HepG2 (cell line): ENCODE measurements around the gene PML. TPM values are rescaled to one million over a fixed set of nuclear protein-coding genes. Genes with fewer than 3 reads are reported as not detected.
"Not testable (repeated sequence)": the region's sequence is repeated elsewhere in the genome, so short reads cannot be mapped to it uniquely, and the experiment has no call there.

Experiments used
- ATAC-seq: fragments of 200-7000 bp; cut with Tn5 transposase; 3 replicates; pipeline ENCODE4 v1.9.1; 2020; ENCODE audit warnings: mild to moderate bottlenecking, moderate library complexity
- BruUV-seq: library from RNA; stranded (reverse); fragments of 400-500 nt; replicated peaks from 2 replicates; lab custom pipeline; 2021; lab: Mats Ljungman, UMichigan
- CTCF ChIA-PET: fragments of 300-600 bp; formaldehyde crosslinking; extraction: SDS; loops from one replicate; lab custom pipeline; 2021; ENCODE audit warnings: low total read pairs, inconsistent platforms, low intra/inter-chr PET ratio; lab: Yijun Ruan, JAX
- POLR2A ChIA-PET: fragments of 350-600 bp; sonication (Branson Sonifier 250); formaldehyde crosslinking; loops from one replicate; lab custom pipeline; 2020; ENCODE audit warnings: antibody characterized with exemption, inconsistent platforms; lab: Yijun Ruan, JAX
- DNase-seq: peaks from one replicate; pipeline ENCODE4 v3.0.0-alpha.2; 2015; ENCODE audit warnings: low spot score
- FAIRE-seq: peaks from 3 replicates; lab custom pipeline; 2011; peaks lifted over from hg19 to GRCh38; lab: Jason Lieb, UNC
- H2AFZ ChIP-seq: one replicate; pipeline ENCODE4 v1.6.1; 2011; ENCODE audit warnings: low read length, inconsistent platforms
- H3K27ac ChIP-seq: fragments of 300-600 bp; 3 replicates; pipeline ENCODE4 v1.8.0; 2011; ENCODE audit warnings: mixed run types, mild to moderate bottlenecking, mixed read lengths, low read length, inconsistent platforms; ENCODE audit not compliant: insufficient read depth; ENCODE audit errors: extremely low read length
- H3K27me3 ChIP-seq, 2 experiments: fragments of 200-600 bp in 1 of 2; 2 replicates in 1 of 2; 3 replicates in 1 of 2; pipeline versions ENCODE4 v1.6.0 to v1.8.0; 2011; ENCODE audit warnings: low read length in 2 of 2, mild to moderate bottlenecking in 2 of 2, moderate library complexity in 2 of 2, inconsistent platforms in 1 of 2; ENCODE audit not compliant: insufficient read depth in 2 of 2, control insufficient read depth in 1 of 2
- H3K36me3 ChIP-seq, 2 experiments: fragments of 200-600 bp in 1 of 2; replicated peaks in 1 of 2; 2 replicates in 1 of 2; 3 replicates in 1 of 2; pipeline versions ENCODE4 v1.5.1 to v1.8.0; 2011; ENCODE audit warnings: low read length in 2 of 2, inconsistent platforms in 1 of 2; ENCODE audit not compliant: insufficient read depth in 2 of 2, control insufficient read depth in 1 of 2
- H3K4me1 ChIP-seq: 2 replicates; pipeline ENCODE4 v1.5.1; 2012; ENCODE audit warnings: low read length, inconsistent platforms; ENCODE audit not compliant: insufficient read depth
- H3K4me2 ChIP-seq: 2 replicates; pipeline ENCODE4 v1.6.0; 2011; ENCODE audit warnings: low read depth, low read length, inconsistent platforms
- H3K4me3 ChIP-seq, 3 experiments: fragments of 200-600 bp in 1 of 3; sonication (generic), shearing (Covaris generic) in 1 of 3; replicated peaks in 1 of 3; 2 replicates each; pipeline ENCODE4 v1.5.1; 2011 to 2016; ENCODE audit warnings: low read length in 3 of 3, inconsistent platforms in 2 of 3, low read depth in 2 of 3, mild to moderate bottlenecking in 2 of 3, control low read depth in 1 of 3, mixed read lengths in 1 of 3; ENCODE audit not compliant: insufficient read depth in 1 of 3
- H3K79me2 ChIP-seq: one replicate; pipeline ENCODE4 v1.6.1; 2011; ENCODE audit warnings: low read length, inconsistent platforms; ENCODE audit not compliant: insufficient read depth
- H3K9ac ChIP-seq: 2 replicates; pipeline ENCODE4 v1.6.0; 2011; ENCODE audit warnings: mild to moderate bottlenecking, low read depth, low read length, inconsistent platforms; ENCODE audit not compliant: insufficient read depth
- H3K9me3 ChIP-seq: 2 replicates; pipeline ENCODE4 v1.5.1; 2012; ENCODE audit warnings: mild to moderate bottlenecking, low read length
- H4K20me1 ChIP-seq: 2 replicates; pipeline ENCODE4 v1.6.0; 2011; ENCODE audit warnings: inconsistent platforms, mild to moderate bottlenecking, low read length, moderate library complexity; ENCODE audit not compliant: insufficient read depth
- WGBS: methylation state at CpG from one replicate; pipeline ENCODE4 v1.1.6; 2017; ENCODE audit warnings: low lambda C conversion rate; 5-methylcytosine and 5-hydroxymethylcytosine counted together
- in situ Hi-C: cut with HindIII; loops from 2 replicates; pipeline ENCODE4 v1.10.0; 2017; ENCODE audit warnings: low pct_unique_long_range_greater_than_20kb; ENCODE audit not compliant: extremely low pct_ligation_motif_present
- intact Hi-C: fragments of 100-400 bp; cut with micrococcal nuclease; formaldehyde crosslinking; loops from one replicate; pipeline ENCODE4 v1.10.0; 2022; ENCODE audit not compliant: unreplicated experiment
- polyA plus RNA-seq, 8 experiments: library from polyadenylated mRNA; depleted of rRNA in 3 of 8; stranded (reverse) in 7 of 8; unstranded in 1 of 8; fragments of >200 nt; fragmentation: Illumina TruSeq in 4 of 8; extraction: Trizol in 4 of 8; gene quantifications; 2 replicates each; pipeline versions ENCODE4 v1.2.1 to v1.2.3, GENCODE V29; 2011 to 2016; ENCODE audit warnings: low read depth in 4 of 8, missing spikeins in 1 of 8, mixed read lengths in 1 of 8; ENCODE audit not compliant: insufficient read depth in 1 of 8
- small RNA-seq, 3 experiments: library from RNA; depleted of rRNA; stranded (forward); fragments of <200 nt; gene quantifications; one replicate each; pipeline ENCODE3, GENCODE V24; 2012; ENCODE audit warnings: low read depth in 2 of 3, low replicate concordance in 1 of 3; ENCODE audit not compliant: insufficient read length in 3 of 3, insufficient read depth in 2 of 3
- total RNA-seq, 5 experiments: library from RNA; depleted of rRNA; stranded (reverse); fragments of >200 nt; fragmentation: Illumina TruSeq; extraction: Trizol; gene quantifications; 2 replicates each; pipeline ENCODE4 v1.2.3, GENCODE V29; 2016; ENCODE audit warnings: low read depth in 1 of 5

PML gene
- total and polyA plus RNA-seq, 2 of the 13 experiments (the other 11 are each of a cell fraction or from before 2014, with no cell fraction given): 2.9 to 3.9 TPM

GRCh38 chr15:74095610-74096009 is 101.1 kb downstream of the PML start:
- H3K4me2 ChIP-seq, intact Hi-C loops, H3K36me3 ChIP-seq, H2AFZ ChIP-seq, ATAC-seq, H4K20me1 ChIP-seq, POLR2A ChIA-PET, H3K9me3 ChIP-seq, H3K27ac ChIP-seq, CTCF ChIA-PET, H3K4me1 ChIP-seq, H3K79me2 ChIP-seq, H3K4me3 ChIP-seq, H3K9ac ChIP-seq, in situ Hi-C loops, DNase-seq, H3K27me3 ChIP-seq, BruUV-seq, FAIRE-seq: not testable (repeated sequence)
- 34% methylated on average over 5 of the region's 10 CpGs for WGBS

DNA sequence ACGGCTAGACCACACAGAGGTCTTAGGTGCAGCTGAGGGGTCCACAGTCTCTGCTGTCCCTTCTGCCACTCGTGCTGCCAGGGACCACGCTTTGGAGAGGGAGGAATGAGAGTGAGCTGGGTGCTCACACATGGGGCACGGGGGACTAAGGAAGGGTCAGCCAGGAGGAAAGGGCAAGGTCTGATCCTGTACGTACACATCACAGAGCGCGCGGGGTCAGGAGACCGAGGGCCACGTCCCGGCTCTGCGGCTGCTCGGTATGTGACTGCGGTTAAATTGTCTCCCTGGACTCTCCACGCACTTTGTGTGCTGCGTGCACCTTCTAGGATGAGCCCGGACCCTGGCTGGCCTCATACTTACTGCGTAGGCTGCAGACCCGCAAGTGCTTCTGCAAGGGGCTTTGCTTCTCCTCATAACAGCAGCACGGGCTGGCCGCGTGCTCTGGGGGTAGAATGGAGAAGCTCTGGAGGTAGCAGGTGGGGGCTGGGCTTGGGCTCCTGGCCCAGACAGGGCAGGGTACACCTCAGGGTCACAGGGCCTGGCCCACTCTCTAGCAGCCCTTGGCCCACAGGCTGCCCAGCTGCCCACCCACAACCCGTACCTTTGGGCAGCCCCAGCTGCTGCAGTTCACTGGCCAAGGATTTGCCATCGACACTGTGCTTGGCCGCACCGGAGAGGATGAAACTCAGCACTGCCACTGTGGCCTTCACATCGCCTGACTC is 102.4 kb downstream of the PML start:
- POLR2A ChIA-PET: not testable (repeated sequence)

More for the DNA sequence above, 102.4 kb downstream of the PML start:
- FAIRE-seq, BruUV-seq, H3K9ac ChIP-seq, H3K4me2 ChIP-seq, H3K79me2 ChIP-seq, H4K20me1 ChIP-seq, DNase-seq, H3K27ac ChIP-seq, H2AFZ ChIP-seq, H3K27me3 ChIP-seq, CTCF ChIA-PET, H3K36me3 ChIP-seq, in situ Hi-C loops, intact Hi-C loops, H3K4me3 ChIP-seq, H3K4me1 ChIP-seq, H3K9me3 ChIP-seq: not testable (repeated sequence)
- ATAC-seq: peak; percentile 72
- WGBS: no CpG with 5 or more reads among the region's 27 CpGs

Small RNAs within 50 kb of the gene (small RNA-seq; reads per million reads assigned to genes)
- gene RN7SL429P: 0 reads per million in 3 experiments

Other genes starting within 250 kb of the PML start
- gene INSYN1, start 241.4 kb upstream of the PML start, total RNA-seq (2016; rRNA removed; fragmentation: Illumina TruSeq; extraction: Trizol): not detected in 2 replicates
- not detected in 2 replicates for gene INSYN1, start 241.4 kb upstream of the PML start, polyA plus RNA-seq (2011; rRNA removed)
- gene TBC1D21, start 121.2 kb upstream of the PML start, total RNA-seq (2016; rRNA removed; fragmentation: Illumina TruSeq; extraction: Trizol): not detected in 2 replicates
- not detected in 2 replicates for gene TBC1D21, start 121.2 kb upstream of the PML start, polyA plus RNA-seq (2011; rRNA removed)
- gene LOXL1, start 68.3 kb upstream of the PML start, total RNA-seq (2016; rRNA removed; fragmentation: Illumina TruSeq; extraction: Trizol): 0.51 TPM in 1 of 2 replicates, not detected in the other
- 0.16 and 1.3 TPM in 2 replicates for gene LOXL1, start 68.3 kb upstream of the PML start, polyA plus RNA-seq (2011; rRNA removed)
- 2.7 and 3.7 TPM in 2 replicates for gene STOML1, start 2.4 kb upstream of the PML start, total RNA-seq (2016; rRNA removed; fragmentation: Illumina TruSeq; extraction: Trizol)
- 3.5 TPM in 2 replicates for gene STOML1, start 2.4 kb upstream of the PML start, polyA plus RNA-seq (2011; rRNA removed)
- 0.04 TPM in 1 of 2 replicates, not detected in the other for gene GOLGA6A, start 87.8 kb downstream of the PML start, total RNA-seq (2016; rRNA removed; fragmentation: Illumina TruSeq; extraction: Trizol)
- gene GOLGA6A, start 87.8 kb downstream of the PML start, polyA plus RNA-seq (2011; rRNA removed): 0.22 TPM in 1 of 2 replicates, not detected in the other
- not detected in 2 replicates for gene ISLR2, start 135.9 kb downstream of the PML start, total RNA-seq (2016; rRNA removed; fragmentation: Illumina TruSeq; extraction: Trizol)
- gene ISLR2, start 135.9 kb downstream of the PML start, polyA plus RNA-seq (2011; rRNA removed): not detected in 2 replicates
- not detected in 2 replicates for gene ISLR, start 179.0 kb downstream of the PML start, total RNA-seq (2016; rRNA removed; fragmentation: Illumina TruSeq; extraction: Trizol)
- gene ISLR, start 179.0 kb downstream of the PML start, polyA plus RNA-seq (2011; rRNA removed): not detected in 2 replicates
- 0.81 and 2.1 TPM in 2 replicates for gene STRA6, start 208.1 kb downstream of the PML start, total RNA-seq (2016; rRNA removed; fragmentation: Illumina TruSeq; extraction: Trizol)
- 1.6 TPM in 2 replicates for gene STRA6, start 208.1 kb downstream of the PML start, polyA plus RNA-seq (2011; rRNA removed)
- gene CCDC33, start 241.6 kb downstream of the PML start, total RNA-seq (2016; rRNA removed; fragmentation: Illumina TruSeq; extraction: Trizol): not detected in 2 replicates
- 0.08 and 0.30 TPM in 2 replicates for gene CCDC33, start 241.6 kb downstream of the PML start, polyA plus RNA-seq (2011; rRNA removed)